HEK293 (cell line): ENCODE results near the gene RIMS4.

Experiments
- CTCF ChIA-PET: fragments of 350-600 bp; formaldehyde crosslinking; extraction: SDS; loops from one replicate; lab custom pipeline; 2021; ENCODE audit warnings: antibody characterized with exemption; lab: Yijun Ruan, JAX
- POLR2A ChIA-PET: fragments of 300-600 bp; formaldehyde crosslinking; extraction: SDS; loops from one replicate; lab custom pipeline; 2020; ENCODE audit warnings: antibody characterized with exemption, inconsistent platforms; lab: Yijun Ruan, JAX
- H3K27ac ChIP-seq: fragments of 200-500 bp; sonication (Bioruptor generic); 2 replicates; pipeline ENCODE4 v1.5.1; 2014; ENCODE audit warnings: low read depth, low read length, control low read depth, inconsistent platforms; ENCODE audit errors: extremely low read depth
- H3K36me3 ChIP-seq, 2 experiments: fragments of 200-500 bp in 1 of 2; sonication (Bioruptor generic) in 1 of 2; 1 replicate in 1 of 2; 2 replicates in 1 of 2; pipeline ENCODE4 v1.5.1; 2014 to 2017; ENCODE audit warnings: inconsistent platforms in 2 of 2, low read length in 2 of 2; ENCODE audit not compliant: control insufficient read depth in 2 of 2, insufficient read depth in 1 of 2
- H3K4me1 ChIP-seq: fragments of 200-500 bp; sonication (Bioruptor generic); 2 replicates; pipeline ENCODE4 v1.5.1; 2014; ENCODE audit warnings: mild to moderate bottlenecking, low read length, inconsistent platforms; ENCODE audit not compliant: control insufficient read depth, insufficient read depth
- H3K4me3 ChIP-seq: 2 replicates; pipeline ENCODE4 v1.5.1; 2011; ENCODE audit warnings: low read depth, mild to moderate bottlenecking, control low read depth, low read length, moderate library complexity
- H3K9me3 ChIP-seq: fragments of 200-500 bp; sonication (Bioruptor generic); 2 replicates; pipeline ENCODE4 v1.5.1; 2014; ENCODE audit warnings: low read depth, low read length, inconsistent platforms; ENCODE audit not compliant: control insufficient read depth, insufficient read depth
- GLIS1 ChIP-seq: fragments of 450-650 bp; formaldehyde crosslinking; IDR thresholded peaks from 2 replicates; pipeline ENCODE4 v1.5.1; 2016; ENCODE audit warnings: missing biosample characterization, missing genetic modification characterization
- OSR2 ChIP-seq: fragments of 450-650 bp; formaldehyde crosslinking; IDR thresholded peaks from 2 replicates; pipeline ENCODE4 v1.5.1; 2016; ENCODE audit warnings: missing biosample characterization, missing genetic modification characterization
- PRDM1 ChIP-seq: fragments of 450-650 bp; formaldehyde crosslinking; IDR thresholded peaks from 2 replicates; pipeline ENCODE4; 2016; ENCODE audit warnings: missing biosample characterization, missing genetic modification characterization
- SCRT2 ChIP-seq: fragments of 450-650 bp; formaldehyde crosslinking; IDR thresholded peaks from 2 replicates; pipeline ENCODE4 v1.5.1; 2016; ENCODE audit warnings: missing biosample characterization, missing genetic modification characterization
- SP7 ChIP-seq: fragments of 450-650 bp; formaldehyde crosslinking; IDR thresholded peaks from 2 replicates; pipeline ENCODE4 v1.5.1; 2016; ENCODE audit warnings: missing biosample characterization, missing genetic modification characterization
- YY2 ChIP-seq: fragments of 450-650 bp; formaldehyde crosslinking; IDR thresholded peaks from 2 replicates; pipeline ENCODE4 v1.5.1; 2016; ENCODE audit warnings: missing biosample characterization, missing genetic modification characterization
- ZBTB20 ChIP-seq: fragments of 450-650 bp; formaldehyde crosslinking; IDR thresholded peaks from 2 replicates; pipeline ENCODE4 v1.5.1; 2016; ENCODE audit warnings: missing biosample characterization, missing genetic modification characterization
- ZBTB8A ChIP-seq: fragments of 450-650 bp; formaldehyde crosslinking; IDR thresholded peaks from 2 replicates; pipeline ENCODE4 v1.5.1; 2016; ENCODE audit warnings: missing biosample characterization, missing genetic modification characterization
- ZFP69B ChIP-seq: fragments of 450-650 bp; formaldehyde crosslinking; IDR thresholded peaks from 2 replicates; pipeline ENCODE4 v1.5.1; 2016; ENCODE audit warnings: missing biosample characterization, missing genetic modification characterization
- ZIC2 ChIP-seq: fragments of 450-650 bp; formaldehyde crosslinking; IDR thresholded peaks from 2 replicates; pipeline ENCODE4 v1.5.1; 2016; ENCODE audit warnings: missing biosample characterization, missing genetic modification characterization
- ZNF112 ChIP-seq: fragments of 450-650 bp; formaldehyde crosslinking; IDR thresholded peaks from 2 replicates; pipeline ENCODE4 v1.5.0; 2017; ENCODE audit warnings: missing biosample characterization, missing genetic modification characterization
- ZNF133 ChIP-seq: fragments of 450-650 bp; formaldehyde crosslinking; IDR thresholded peaks from 2 replicates; pipeline ENCODE4 v1.5.1; 2016; ENCODE audit warnings: missing biosample characterization, missing genetic modification characterization
- ZNF350 ChIP-seq: fragments of 450-650 bp; formaldehyde crosslinking; IDR thresholded peaks from 2 replicates; pipeline ENCODE4 v1.5.0; 2017; ENCODE audit warnings: missing biosample characterization, mild to moderate bottlenecking, missing genetic modification characterization
- ZNF426 ChIP-seq: fragments of 450-650 bp; formaldehyde crosslinking; IDR thresholded peaks from 2 replicates; pipeline ENCODE4 v1.5.1; 2017; ENCODE audit warnings: missing biosample characterization, missing genetic modification characterization, mild to moderate bottlenecking, inconsistent platforms, moderate library complexity
- ZNF433 ChIP-seq: fragments of 450-650 bp; formaldehyde crosslinking; IDR thresholded peaks from 2 replicates; pipeline ENCODE4 v1.5.1; 2016; ENCODE audit warnings: missing biosample characterization, missing genetic modification characterization, low read depth
- ZNF629 ChIP-seq: fragments of 450-650 bp; formaldehyde crosslinking; IDR thresholded peaks from 2 replicates; pipeline ENCODE4 v1.5.1; 2017; ENCODE audit warnings: missing biosample characterization, missing genetic modification characterization
- ZNF654 ChIP-seq: fragments of 450-650 bp; formaldehyde crosslinking; IDR thresholded peaks from 2 replicates; pipeline ENCODE4 v1.5.1; 2016; ENCODE audit warnings: low read depth, missing biosample characterization, missing genetic modification characterization
- ZNF785 ChIP-seq: fragments of 450-650 bp; formaldehyde crosslinking; IDR thresholded peaks from 2 replicates; pipeline ENCODE4 v1.5.1; 2016; ENCODE audit warnings: missing biosample characterization, missing genetic modification characterization
- ZNF791 ChIP-seq: fragments of 450-650 bp; formaldehyde crosslinking; IDR thresholded peaks from 2 replicates; pipeline ENCODE4 v1.5.1; 2016; ENCODE audit warnings: missing biosample characterization, missing genetic modification characterization
- ZNF843 ChIP-seq: fragments of 450-650 bp; formaldehyde crosslinking; IDR thresholded peaks from 2 replicates; pipeline ENCODE4 v1.5.1; 2016; ENCODE audit warnings: missing biosample characterization, missing genetic modification characterization
- TF ChIP-seq, protein P1 (sequence below): fragments of 450-650 bp; formaldehyde crosslinking; IDR thresholded peaks from 2 replicates; pipeline ENCODE4 v1.5.1; 2017; ENCODE audit warnings: missing biosample characterization, missing genetic modification characterization
- TF ChIP-seq, protein P2 (sequence below): fragments of 450-650 bp; formaldehyde crosslinking; IDR thresholded peaks from 2 replicates; pipeline ENCODE4 v1.5.1; 2016; ENCODE audit warnings: missing biosample characterization, missing genetic modification characterization, low read depth
- TF ChIP-seq, protein P3 (sequence below): fragments of 450-650 bp; formaldehyde crosslinking; IDR thresholded peaks from 2 replicates; pipeline ENCODE4 v1.5.1; 2017; ENCODE audit warnings: missing biosample characterization, missing genetic modification characterization
- TF ChIP-seq, protein P4 (sequence below): fragments of 450-650 bp; formaldehyde crosslinking; IDR thresholded peaks from 2 replicates; pipeline ENCODE4 v1.5.1; 2016; ENCODE audit warnings: missing biosample characterization, missing genetic modification characterization
- TF ChIP-seq, protein P5 (sequence below): fragments of 450-650 bp; formaldehyde crosslinking; IDR thresholded peaks from 2 replicates; pipeline ENCODE4 v1.5.1; 2016; ENCODE audit warnings: missing biosample characterization, missing genetic modification characterization

The RIMS4 gene

DNA sequence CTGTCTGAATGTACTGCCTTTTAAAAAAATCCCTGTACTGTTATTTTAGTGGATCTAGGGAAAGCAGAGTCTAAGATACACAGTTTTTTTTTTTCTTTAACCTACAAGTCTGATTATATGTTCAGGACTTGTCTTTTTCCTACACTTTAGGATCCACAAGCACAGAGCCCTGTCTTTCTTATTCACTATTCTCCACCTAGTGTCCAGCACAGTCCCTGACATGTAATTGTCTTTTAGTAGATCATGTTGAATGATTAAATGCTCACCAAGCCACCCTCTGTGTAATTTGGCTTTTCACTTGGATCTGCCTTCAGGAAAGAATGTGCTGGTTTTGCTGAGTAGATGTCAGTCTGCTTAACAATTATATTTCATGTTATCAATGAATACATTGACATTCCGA is 39.4 kb upstream of the RIMS4 start:
- no peaks in the 10 kb centered on the region for H3K4me1 ChIP-seq
- TF ChIP-seq SP7 (no peak), SCRT2 (tag by site-specific recombination) (no peak), GLIS1 (tag by site-specific recombination) (no peak), YY2 (tag by site-specific recombination) (no peak), ZFP69B (tag by site-specific recombination) (no peak), ZNF654 (tag by site-specific recombination) (no peak), ZNF843 (tag by site-specific recombination) (no peak), ZNF433 (tag by site-specific recombination) (no peak), ZNF112 (tag by site-specific recombination) (no peak), OSR2 (tag by site-specific recombination) (no peak), ZNF629 (tag by site-specific recombination) (no peak)
- TF ChIP-seq, protein P1, sequence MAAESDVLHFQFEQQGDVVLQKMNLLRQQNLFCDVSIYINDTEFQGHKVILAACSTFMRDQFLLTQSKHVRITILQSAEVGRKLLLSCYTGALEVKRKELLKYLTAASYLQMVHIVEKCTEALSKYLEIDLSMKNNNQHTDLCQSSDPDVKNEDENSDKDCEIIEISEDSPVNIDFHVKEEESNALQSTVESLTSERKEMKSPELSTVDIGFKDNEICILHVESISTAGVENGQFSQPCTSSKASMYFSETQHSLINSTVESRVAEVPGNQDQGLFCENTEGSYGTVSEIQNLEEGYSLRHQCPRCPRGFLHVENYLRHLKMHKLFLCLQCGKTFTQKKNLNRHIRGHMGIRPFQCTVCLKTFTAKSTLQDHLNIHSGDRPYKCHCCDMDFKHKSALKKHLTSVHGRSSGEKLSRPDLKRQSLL (tag by site-specific recombination), result no peak
- TF ChIP-seq, protein P2, sequence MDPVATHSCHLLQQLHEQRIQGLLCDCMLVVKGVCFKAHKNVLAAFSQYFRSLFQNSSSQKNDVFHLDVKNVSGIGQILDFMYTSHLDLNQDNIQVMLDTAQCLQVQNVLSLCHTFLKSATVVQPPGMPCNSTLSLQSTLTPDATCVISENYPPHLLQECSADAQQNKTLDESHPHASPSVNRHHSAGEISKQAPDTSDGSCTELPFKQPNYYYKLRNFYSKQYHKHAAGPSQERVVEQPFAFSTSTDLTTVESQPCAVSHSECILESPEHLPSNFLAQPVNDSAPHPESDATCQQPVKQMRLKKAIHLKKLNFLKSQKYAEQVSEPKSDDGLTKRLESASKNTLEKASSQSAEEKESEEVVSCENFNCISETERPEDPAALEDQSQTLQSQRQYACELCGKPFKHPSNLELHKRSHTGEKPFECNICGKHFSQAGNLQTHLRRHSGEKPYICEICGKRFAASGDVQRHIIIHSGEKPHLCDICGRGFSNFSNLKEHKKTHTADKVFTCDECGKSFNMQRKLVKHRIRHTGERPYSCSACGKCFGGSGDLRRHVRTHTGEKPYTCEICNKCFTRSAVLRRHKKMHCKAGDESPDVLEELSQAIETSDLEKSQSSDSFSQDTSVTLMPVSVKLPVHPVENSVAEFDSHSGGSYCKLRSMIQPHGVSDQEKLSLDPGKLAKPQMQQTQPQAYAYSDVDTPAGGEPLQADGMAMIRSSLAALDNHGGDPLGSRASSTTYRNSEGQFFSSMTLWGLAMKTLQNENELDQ (tag by site-specific recombination), result no peak
- TF ChIP-seq, all 188 proteins: peak for 0
- ChIA-PET CTCF (interaction anchor here (1.0 to 1.3 kb wide), 2 partner anchors 19 to 102 kb away, joined by 3 to 4 read pairs; no protein-coding TSS in a partner anchor), POLR2A (no interaction called here)
- no peak overlapping the region for H3K27ac ChIP-seq
- no peaks in the 10 kb centered on the region for H3K9me3 ChIP-seq
- no peaks in the 10 kb centered on the region for H3K36me3 ChIP-seq
- no peak overlapping the region for H3K4me3 ChIP-seq

DNA sequence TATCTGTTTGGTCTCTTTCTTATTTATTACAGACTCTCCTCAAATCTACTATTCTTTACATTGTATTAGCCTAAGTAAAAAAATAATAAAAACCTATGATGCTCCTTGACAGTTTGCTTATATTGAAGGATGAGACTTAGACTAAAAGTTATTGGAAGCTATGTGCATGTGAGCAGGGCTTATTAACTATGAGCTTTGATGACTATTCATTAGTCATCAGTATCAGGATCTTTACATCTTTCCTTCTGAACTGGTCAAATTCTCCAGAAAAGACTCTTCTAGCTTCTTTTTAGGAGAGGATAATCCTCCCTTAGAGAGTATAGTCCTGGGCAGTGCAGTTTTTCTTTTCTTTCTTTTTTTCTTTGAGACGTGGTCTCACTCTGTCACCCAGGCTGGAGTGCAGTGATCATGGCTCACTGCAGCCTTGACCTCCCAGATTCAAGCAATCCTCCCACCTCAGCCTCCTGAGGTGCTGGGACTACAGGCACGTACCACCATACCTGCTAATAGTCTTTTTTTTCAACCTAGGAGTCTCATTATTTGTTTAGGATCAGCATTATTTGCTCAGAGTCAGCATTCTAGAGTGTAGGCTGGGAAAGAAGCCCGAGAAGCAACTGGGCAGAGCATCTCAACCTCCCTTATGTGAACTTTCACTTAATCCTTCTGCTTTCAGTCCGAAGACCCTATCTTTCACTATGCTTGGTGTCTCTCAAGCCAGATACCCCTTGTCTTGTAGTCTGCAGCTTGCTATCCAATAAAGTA is 38.1 kb upstream of the RIMS4 start:
- no peaks in the 10 kb centered on the region for H3K4me1 ChIP-seq
- POLR2A ChIA-PET, result no interaction called here
- no peak overlapping the region for H3K27ac ChIP-seq
- H3K36me3 ChIP-seq, result no peaks in the 10 kb centered on the region
- no peak overlapping the region for H3K4me3 ChIP-seq
- no peaks in the 10 kb centered on the region for H3K9me3 ChIP-seq
- CTCF ChIA-PET, result interaction anchor here (1.2 kb wide), 1 partner anchor 101 kb away, joined by 3 read pairs; no protein-coding TSS in a partner anchor
- TF ChIP-seq SCRT2 (tag by site-specific recombination) (no peak), PRDM1 (tag by site-specific recombination) (no peak), ZNF843 (tag by site-specific recombination) (no peak), ZNF133 (tag by site-specific recombination) (no peak), ZBTB20 (tag by site-specific recombination) (no peak), ZNF426 (tag by site-specific recombination) (no peak), ZBTB8A (tag by site-specific recombination) (no peak), ZNF791 (tag by site-specific recombination) (no peak), ZNF350 (tag by site-specific recombination) (no peak), ZNF785 (tag by site-specific recombination) (no peak), ZIC2 (no peak)
- TF ChIP-seq, protein P3, sequence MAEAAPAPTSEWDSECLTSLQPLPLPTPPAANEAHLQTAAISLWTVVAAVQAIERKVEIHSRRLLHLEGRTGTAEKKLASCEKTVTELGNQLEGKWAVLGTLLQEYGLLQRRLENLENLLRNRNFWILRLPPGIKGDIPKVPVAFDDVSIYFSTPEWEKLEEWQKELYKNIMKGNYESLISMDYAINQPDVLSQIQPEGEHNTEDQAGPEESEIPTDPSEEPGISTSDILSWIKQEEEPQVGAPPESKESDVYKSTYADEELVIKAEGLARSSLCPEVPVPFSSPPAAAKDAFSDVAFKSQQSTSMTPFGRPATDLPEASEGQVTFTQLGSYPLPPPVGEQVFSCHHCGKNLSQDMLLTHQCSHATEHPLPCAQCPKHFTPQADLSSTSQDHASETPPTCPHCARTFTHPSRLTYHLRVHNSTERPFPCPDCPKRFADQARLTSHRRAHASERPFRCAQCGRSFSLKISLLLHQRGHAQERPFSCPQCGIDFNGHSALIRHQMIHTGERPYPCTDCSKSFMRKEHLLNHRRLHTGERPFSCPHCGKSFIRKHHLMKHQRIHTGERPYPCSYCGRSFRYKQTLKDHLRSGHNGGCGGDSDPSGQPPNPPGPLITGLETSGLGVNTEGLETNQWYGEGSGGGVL (tag by site-specific recombination), result no peak
- TF ChIP-seq, protein P1 (tag by site-specific recombination), result no peak
- TF ChIP-seq, protein P4, sequence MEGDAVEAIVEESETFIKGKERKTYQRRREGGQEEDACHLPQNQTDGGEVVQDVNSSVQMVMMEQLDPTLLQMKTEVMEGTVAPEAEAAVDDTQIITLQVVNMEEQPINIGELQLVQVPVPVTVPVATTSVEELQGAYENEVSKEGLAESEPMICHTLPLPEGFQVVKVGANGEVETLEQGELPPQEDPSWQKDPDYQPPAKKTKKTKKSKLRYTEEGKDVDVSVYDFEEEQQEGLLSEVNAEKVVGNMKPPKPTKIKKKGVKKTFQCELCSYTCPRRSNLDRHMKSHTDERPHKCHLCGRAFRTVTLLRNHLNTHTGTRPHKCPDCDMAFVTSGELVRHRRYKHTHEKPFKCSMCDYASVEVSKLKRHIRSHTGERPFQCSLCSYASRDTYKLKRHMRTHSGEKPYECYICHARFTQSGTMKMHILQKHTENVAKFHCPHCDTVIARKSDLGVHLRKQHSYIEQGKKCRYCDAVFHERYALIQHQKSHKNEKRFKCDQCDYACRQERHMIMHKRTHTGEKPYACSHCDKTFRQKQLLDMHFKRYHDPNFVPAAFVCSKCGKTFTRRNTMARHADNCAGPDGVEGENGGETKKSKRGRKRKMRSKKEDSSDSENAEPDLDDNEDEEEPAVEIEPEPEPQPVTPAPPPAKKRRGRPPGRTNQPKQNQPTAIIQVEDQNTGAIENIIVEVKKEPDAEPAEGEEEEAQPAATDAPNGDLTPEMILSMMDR (tag by site-specific recombination), result no peak
- TF ChIP-seq, protein P5, sequence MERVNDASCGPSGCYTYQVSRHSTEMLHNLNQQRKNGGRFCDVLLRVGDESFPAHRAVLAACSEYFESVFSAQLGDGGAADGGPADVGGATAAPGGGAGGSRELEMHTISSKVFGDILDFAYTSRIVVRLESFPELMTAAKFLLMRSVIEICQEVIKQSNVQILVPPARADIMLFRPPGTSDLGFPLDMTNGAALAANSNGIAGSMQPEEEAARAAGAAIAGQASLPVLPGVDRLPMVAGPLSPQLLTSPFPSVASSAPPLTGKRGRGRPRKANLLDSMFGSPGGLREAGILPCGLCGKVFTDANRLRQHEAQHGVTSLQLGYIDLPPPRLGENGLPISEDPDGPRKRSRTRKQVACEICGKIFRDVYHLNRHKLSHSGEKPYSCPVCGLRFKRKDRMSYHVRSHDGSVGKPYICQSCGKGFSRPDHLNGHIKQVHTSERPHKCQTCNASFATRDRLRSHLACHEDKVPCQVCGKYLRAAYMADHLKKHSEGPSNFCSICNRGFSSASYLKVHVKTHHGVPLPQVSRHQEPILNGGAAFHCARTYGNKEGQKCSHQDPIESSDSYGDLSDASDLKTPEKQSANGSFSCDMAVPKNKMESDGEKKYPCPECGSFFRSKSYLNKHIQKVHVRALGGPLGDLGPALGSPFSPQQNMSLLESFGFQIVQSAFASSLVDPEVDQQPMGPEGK, result no peak
